K562 (cell line): Measurements from ENCODE around the gene FCAMR. TPM values are rescaled to one million over a fixed set of nuclear protein-coding genes. Genes with fewer than 3 reads are reported as not detected.

Source experiments
- ZBTB40 ChIP-seq, 2 experiments: fragments of 450-650 bp in 1 of 2; sonication (generic) in 1 of 2; formaldehyde crosslinking in 1 of 2; IDR thresholded peaks; 2 replicates each; pipeline versions ENCODE4 v1.7.1 to v1.9.0; 2016 to 2022; ENCODE audit warnings: inconsistent platforms in 1 of 2, mild to moderate bottlenecking in 1 of 2, missing genetic modification reagents in 1 of 2
- ZNF655 ChIP-seq: fragments of 250-450 bp; sonication (Bioruptor Pico); IDR thresholded peaks from 2 replicates; pipeline ENCODE4 v1.5.0; 2021
- ZNF778 ChIP-seq: fragments of 450-650 bp; formaldehyde crosslinking; IDR thresholded peaks from 2 replicates; pipeline ENCODE4 v1.4.0; 2020; ENCODE audit warnings: mild to moderate bottlenecking, moderate library complexity
- polyA plus RNA-seq, 8 experiments: library from polyadenylated mRNA; depleted of rRNA in 4 of 8; stranded (reverse) in 5 of 8; unstranded in 3 of 8; fragments of >200 nt; fragmentation: Nextera tagmentation in 2 of 8; fragmentation: Illumina TruSeq in 1 of 8; extraction: Ambion mirVana in 2 of 8; extraction: Trizol in 1 of 8; gene quantifications; 2 replicates each; pipeline versions ENCODE4 v1.2.1 to v1.2.3, GENCODE V29; 2011 to 2014; ENCODE audit warnings: inconsistent platforms in 1 of 8, missing spikeins in 1 of 8
- total RNA-seq, 7 experiments: library from RNA; depleted of rRNA in 6 of 7; stranded (reverse); fragments of >200 nt in 6 of 7; fragmentation: Illumina TruSeq in 2 of 7; extraction: Trizol in 2 of 7; gene quantifications; 2 replicates each; pipeline versions ENCODE4 v1.2.1 to v1.2.3, GENCODE V29; 2011 to 2021; ENCODE audit warnings: low replicate concordance in 1 of 7

FCAMR gene
- total and polyA plus RNA-seq, 9 of the 15 experiments (the other 6 are each of a cell fraction or from before 2014, with no cell fraction given) = not detected

- TF ChIP-seq ZNF655 (CRISPR knock-in tag) (no peak), ZNF778 (CRISPR knock-in tag) (no peak), ZBTB40 (IDR thresholded peaks at IDR 0.05) (no peak), ZBTB40 (CRISPR knock-in tag; IDR thresholded peaks at IDR 0.05) (no peak)
Measured at GRCh38 chr1:206940588-206940936, 29.7 kb downstream of the FCAMR start (continued).
